Activated T-helper 17 cell treated with anti-CD3 and anti-CD28 coated beads, Interleukin-2, amount 50 U/mL, for 72 hours (primary cell): ENCODE measurements around the gene SOAT1. TPM values are rescaled to one million over a fixed set of nuclear protein-coding genes. Genes with fewer than 3 reads are reported as not detected.
"Not testable (repeated sequence)": the region's sequence is repeated elsewhere in the genome, so short reads cannot be mapped to it uniquely, and the experiment has no call there.

Experiments
- ATAC-seq: fragments of 150-1000 bp; cut with Tn5 transposase; replicated peaks from 2 replicates; pipeline ENCODE4 v1.10.0; 2021; ENCODE audit warnings: mild to moderate bottlenecking, moderate library complexity
- H3K27ac Mint-ChIP-seq: one replicate; pipeline ENCODE4 v1.8.0; 2022; ENCODE audit warnings: mixed read lengths
- H3K27me3 Mint-ChIP-seq: one replicate; pipeline ENCODE4 v1.8.0; 2022; ENCODE audit warnings: mixed read lengths
- H3K36me3 Mint-ChIP-seq: one replicate; pipeline ENCODE4 v1.8.0; 2022; ENCODE audit warnings: low read depth, mild to moderate bottlenecking, mixed read lengths
- H3K4me1 Mint-ChIP-seq: one replicate; pipeline ENCODE4 v1.8.0; 2022; ENCODE audit warnings: mixed read lengths
- H3K4me3 Mint-ChIP-seq: one replicate; pipeline ENCODE4 v1.8.0; 2022; ENCODE audit warnings: mild to moderate bottlenecking, mixed read lengths
- H3K9me3 Mint-ChIP-seq: one replicate; pipeline ENCODE4 v1.8.0; 2022; ENCODE audit warnings: mixed read lengths
- total RNA-seq, 2 donors: library from RNA; stranded (reverse); gene quantifications; one replicate each; pipeline ENCODE4 v1.2.3, GENCODE V29; 2022

SOAT1 gene
- total RNA-seq, 2 donors from 2014 or later = 25.2 to 60.6 TPM

- Mint-ChIP-seq H3K27me3 (no peaks in the 10 kb centered on the region), H3K4me3 (no peak overlapping the region), H3K36me3 (peaks cover 83% of the 10 kb centered on the region), H3K4me1 (peaks cover 4% of the 10 kb centered on the region), H3K9me3 (no peaks in the 10 kb centered on the region), H3K27ac (peak overlapping the region; percentile 35)
- no peak for ATAC-seq
These were observed 58.6 kb downstream of the SOAT1 start for GRCh38 chr1:179352236-179352635.

GRCh38 chr1:179353546-179353945, 59.9 kb downstream of the SOAT1 start:
- Mint-ChIP-seq H3K9me3 (no peaks in the 10 kb centered on the region), H3K27ac (no peak overlapping the region), H3K27me3 (no peaks in the 10 kb centered on the region), H3K4me3 (no peak overlapping the region), H3K36me3 (peaks cover 70% of the 10 kb centered on the region), H3K4me1 (peaks cover 4% of the 10 kb centered on the region)
- no peak for ATAC-seq

GRCh38 chr1:179361631-179362030, 68.0 kb downstream of the SOAT1 start:
- H3K27ac Mint-ChIP-seq = not testable (repeated sequence)

DNA sequence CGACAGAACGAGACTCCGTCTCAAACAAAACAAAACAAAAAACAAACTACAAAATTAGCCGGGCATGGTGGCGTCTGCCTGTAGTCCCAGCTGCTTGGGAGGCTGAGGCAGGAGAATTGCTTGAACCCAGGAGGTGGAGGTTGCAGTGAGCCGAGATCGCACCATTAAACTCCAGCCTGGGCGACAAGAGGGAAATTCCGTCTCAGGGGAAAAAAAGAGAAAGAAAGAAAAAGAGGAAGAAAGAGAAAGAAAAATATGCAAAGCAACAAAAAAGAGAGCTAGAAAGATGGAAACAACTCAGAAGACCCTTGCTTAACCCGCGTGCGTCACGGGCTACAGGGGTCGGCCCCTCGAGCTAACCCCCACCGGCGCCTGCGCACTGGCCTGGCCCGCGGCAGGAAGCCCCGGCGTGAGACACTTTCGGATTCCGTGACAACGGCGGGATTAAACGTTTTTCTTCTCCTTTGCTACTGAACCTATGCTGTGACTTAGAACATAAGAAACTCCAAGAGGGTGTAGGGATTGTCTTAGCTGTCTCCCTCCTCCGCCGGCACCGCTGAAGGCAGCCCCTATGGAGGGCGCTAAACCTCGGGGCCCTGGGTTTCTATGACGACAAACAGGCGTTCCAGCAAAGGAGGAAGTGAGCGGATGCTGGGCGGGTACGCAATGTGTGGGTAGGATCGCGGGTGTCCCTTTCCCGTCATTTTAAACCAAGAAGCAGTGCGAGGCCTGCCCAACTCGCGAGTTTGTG, 71.9 kb downstream of the SOAT1 start, which contains the start of gene AXDND1:
Gene AXDND1, plus strand, starts transcription at position 630 of the 751 bp plus-strand sequence. CDS start 539 bp downstream, outside the sequence.
- no peaks in the 10 kb centered on the region for H3K27me3 Mint-ChIP-seq
- H3K4me1 Mint-ChIP-seq = no peaks in the 10 kb centered on the region
- H3K4me3 Mint-ChIP-seq = peak within 1 kb of the TSS; percentile 95
- H3K36me3 Mint-ChIP-seq = no peaks in the 10 kb centered on the region
- peak within 1 kb of the TSS; percentile 100 for H3K27ac Mint-ChIP-seq
- peak; percentile 97 for ATAC-seq
- no peaks in the 10 kb centered on the region for H3K9me3 Mint-ChIP-seq

More at GRCh38 chr1:179361631-179362030, 68.0 kb downstream of the SOAT1 start:
- not testable (repeated sequence) for H3K4me3 Mint-ChIP-seq, ATAC-seq, H3K4me1 Mint-ChIP-seq, H3K36me3 Mint-ChIP-seq, H3K9me3 Mint-ChIP-seq, H3K27me3 Mint-ChIP-seq

GRCh38 chr1:179366093-179366800, 72.7 kb downstream of the SOAT1 start:
- peak; percentile 33 for ATAC-seq
- peak overlapping the region; percentile 95 for H3K4me3 Mint-ChIP-seq

DNA sequence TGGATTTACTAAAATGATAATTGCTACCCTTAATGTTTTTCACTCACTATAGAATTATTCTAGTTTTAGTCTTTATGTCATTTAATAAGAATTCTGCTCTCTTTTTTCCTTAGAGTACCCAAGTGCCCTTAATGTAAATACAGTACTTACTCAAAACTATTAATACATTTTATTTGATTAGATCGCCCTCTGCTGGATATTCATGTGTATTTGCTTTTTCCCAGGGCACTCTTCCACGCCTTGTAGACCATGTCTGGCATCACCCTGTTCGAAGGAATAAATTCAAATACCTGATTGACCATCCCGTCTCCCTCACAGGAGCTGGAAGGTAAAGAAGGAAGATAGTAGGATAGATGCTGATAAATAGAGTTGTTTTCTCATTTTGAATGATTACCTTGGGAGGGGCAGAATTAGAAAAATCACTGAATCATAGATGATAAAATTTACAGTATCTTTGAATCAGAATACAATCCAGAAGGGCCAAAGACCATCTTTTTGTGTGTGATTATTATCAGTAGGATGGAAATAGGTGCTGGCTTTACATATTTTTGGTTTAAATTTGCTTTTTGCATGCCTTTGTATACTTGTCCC, 76.2 kb downstream of the SOAT1 start:
- H3K27ac Mint-ChIP-seq = no peak overlapping the region
- H3K27me3 Mint-ChIP-seq = no peaks in the 10 kb centered on the region
- peak; percentile 23 for ATAC-seq
- no peaks in the 10 kb centered on the region for H3K36me3 Mint-ChIP-seq
- H3K4me1 Mint-ChIP-seq = no peaks in the 10 kb centered on the region
- no peak overlapping the region for H3K4me3 Mint-ChIP-seq
- no peaks in the 10 kb centered on the region for H3K9me3 Mint-ChIP-seq

More at GRCh38 chr1:179366093-179366800, 72.7 kb downstream of the SOAT1 start:
- Mint-ChIP-seq H3K27ac (peak overlapping the region; percentile 100), H3K27me3 (no peaks in the 10 kb centered on the region), H3K36me3 (no peaks in the 10 kb centered on the region), H3K9me3 (no peaks in the 10 kb centered on the region), H3K4me1 (no peaks in the 10 kb centered on the region)

GRCh38 chr1:179372160-179372559, 78.6 kb downstream of the SOAT1 start:
- H3K36me3 Mint-ChIP-seq = no peaks in the 10 kb centered on the region

GRCh38 chr1:179376223-179376622, 82.6 kb downstream of the SOAT1 start:
- no peak overlapping the region for H3K4me3 Mint-ChIP-seq
- no peaks in the 10 kb centered on the region for H3K4me1 Mint-ChIP-seq
- no peaks in the 10 kb centered on the region for H3K36me3 Mint-ChIP-seq
- H3K9me3 Mint-ChIP-seq = no peaks in the 10 kb centered on the region
- H3K27me3 Mint-ChIP-seq = no peaks in the 10 kb centered on the region
- H3K27ac Mint-ChIP-seq = no peak overlapping the region
- no peak for ATAC-seq

More at GRCh38 chr1:179372160-179372559, 78.6 kb downstream of the SOAT1 start:
- H3K4me3 Mint-ChIP-seq = no peak overlapping the region
- no peaks in the 10 kb centered on the region for H3K9me3 Mint-ChIP-seq
- no peak overlapping the region for H3K27ac Mint-ChIP-seq
- no peaks in the 10 kb centered on the region for H3K27me3 Mint-ChIP-seq
- ATAC-seq = no peak
- H3K4me1 Mint-ChIP-seq = no peaks in the 10 kb centered on the region

GRCh38 chr1:179380299-179380698, 86.7 kb downstream of the SOAT1 start:
- H3K27me3 Mint-ChIP-seq = no peaks in the 10 kb centered on the region
- no peaks in the 10 kb centered on the region for H3K4me1 Mint-ChIP-seq
- no peak overlapping the region for H3K4me3 Mint-ChIP-seq
- H3K9me3 Mint-ChIP-seq = no peaks in the 10 kb centered on the region
- ATAC-seq = no peak
- H3K27ac Mint-ChIP-seq = no peak overlapping the region
- H3K36me3 Mint-ChIP-seq = no peaks in the 10 kb centered on the region

- no peak for ATAC-seq
These were observed 90.4 kb downstream of the SOAT1 start for GRCh38 chr1:179384027-179384426.

GRCh38 chr1:179385510-179385909, 91.9 kb downstream of the SOAT1 start:
- Mint-ChIP-seq H3K4me3 (no peak overlapping the region), H3K27ac (no peak overlapping the region), H3K27me3 (no peaks in the 10 kb centered on the region), H3K4me1 (no peaks in the 10 kb centered on the region), H3K36me3 (no peaks in the 10 kb centered on the region), H3K9me3 (no peaks in the 10 kb centered on the region)
- no peak for ATAC-seq

More at GRCh38 chr1:179384027-179384426, 90.4 kb downstream of the SOAT1 start:
- H3K4me3 Mint-ChIP-seq = no peak overlapping the region
- H3K36me3 Mint-ChIP-seq = no peaks in the 10 kb centered on the region
- no peak overlapping the region for H3K27ac Mint-ChIP-seq
- no peaks in the 10 kb centered on the region for H3K27me3 Mint-ChIP-seq
- no peaks in the 10 kb centered on the region for H3K4me1 Mint-ChIP-seq
- H3K9me3 Mint-ChIP-seq = no peaks in the 10 kb centered on the region

DNA sequence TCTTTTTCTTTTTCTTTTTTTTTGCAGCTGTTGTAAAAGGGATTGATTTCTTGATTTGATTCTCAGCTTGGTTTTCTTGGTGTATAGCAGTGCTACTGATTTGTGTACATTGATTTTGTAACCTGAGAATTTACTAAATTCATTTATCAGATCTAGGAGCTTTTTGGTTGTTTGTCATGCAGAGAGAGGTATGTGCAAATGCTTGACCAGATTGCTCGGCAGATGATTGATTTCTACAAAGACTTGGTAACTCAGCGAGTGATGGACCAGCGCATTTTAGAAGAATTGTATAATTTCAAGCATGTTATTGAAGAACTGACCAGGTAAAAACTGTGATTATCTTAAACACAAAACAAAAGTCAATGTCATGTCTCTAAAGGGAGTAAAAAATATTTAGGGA, 100.1 kb downstream of the SOAT1 start:
- peaks cover 13% of the 10 kb centered on the region for H3K9me3 Mint-ChIP-seq
- H3K27me3 Mint-ChIP-seq = peaks cover 17% of the 10 kb centered on the region
- no peak overlapping the region for H3K4me3 Mint-ChIP-seq
- H3K36me3 Mint-ChIP-seq = no peaks in the 10 kb centered on the region
- no peaks in the 10 kb centered on the region for H3K4me1 Mint-ChIP-seq
- no peak for ATAC-seq
- no peak overlapping the region for H3K27ac Mint-ChIP-seq

- not testable (repeated sequence) for H3K27ac Mint-ChIP-seq, H3K4me1 Mint-ChIP-seq, H3K9me3 Mint-ChIP-seq, H3K4me3 Mint-ChIP-seq, H3K36me3 Mint-ChIP-seq, ATAC-seq
- peaks cover 13% of the 10 kb centered on the region for H3K27me3 Mint-ChIP-seq
These were observed 105.8 kb downstream of the SOAT1 start for GRCh38 chr1:179399399-179399798.
